SK-N-SH (cell line): Measurements from ENCODE around the gene CSNK1G2.

Experiments used
- POLR2AphosphoS5 ChIP-seq: IDR thresholded peaks from 2 replicates; pipeline ENCODE4 v1.6.1; 2012; ENCODE audit warnings: low read depth, low read length
- TAF1 ChIP-seq: IDR thresholded peaks from 2 replicates; pipeline ENCODE4 v1.6.1; 2012; ENCODE audit warnings: low read depth, mild to moderate bottlenecking, low read length, moderate library complexity, borderline replicate concordance
- USF2 ChIP-seq: fragments of 150-350 bp; IDR thresholded peaks from 2 replicates; pipeline ENCODE4 v1.6.1; 2017; ENCODE audit warnings: antibody characterized with exemption, low read length, low read depth, borderline replicate concordance
- TF ChIP-seq, protein P1 (sequence below): fragments of 200-600 bp; sonication (generic); IDR thresholded peaks from 2 replicates; pipeline ENCODE4 v1.6.1; 2017; ENCODE audit warnings: antibody characterized with exemption, mild to moderate bottlenecking, moderate library complexity

DNA sequence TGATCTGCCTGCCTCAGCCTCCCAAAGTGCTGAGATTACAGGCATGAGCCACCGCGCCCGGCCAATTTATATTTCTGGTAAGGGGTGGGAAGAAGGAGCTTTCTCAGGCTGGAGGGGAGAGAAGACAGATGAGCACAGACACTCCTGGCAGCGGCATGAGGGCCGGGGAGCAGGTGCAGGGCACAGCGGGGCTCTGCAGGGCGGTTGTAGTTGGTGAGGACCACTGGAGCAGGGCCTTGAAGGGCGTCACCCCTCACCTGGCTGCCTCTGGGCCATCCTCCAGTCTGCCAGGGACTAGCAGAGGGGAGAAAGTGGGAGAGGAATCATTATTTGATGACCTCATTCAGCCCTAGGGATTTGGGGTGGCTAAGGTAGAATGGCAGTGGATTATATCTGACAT is 8.6 kb upstream of the CSNK1G2 start:
- TF ChIP-seq, protein P1, sequence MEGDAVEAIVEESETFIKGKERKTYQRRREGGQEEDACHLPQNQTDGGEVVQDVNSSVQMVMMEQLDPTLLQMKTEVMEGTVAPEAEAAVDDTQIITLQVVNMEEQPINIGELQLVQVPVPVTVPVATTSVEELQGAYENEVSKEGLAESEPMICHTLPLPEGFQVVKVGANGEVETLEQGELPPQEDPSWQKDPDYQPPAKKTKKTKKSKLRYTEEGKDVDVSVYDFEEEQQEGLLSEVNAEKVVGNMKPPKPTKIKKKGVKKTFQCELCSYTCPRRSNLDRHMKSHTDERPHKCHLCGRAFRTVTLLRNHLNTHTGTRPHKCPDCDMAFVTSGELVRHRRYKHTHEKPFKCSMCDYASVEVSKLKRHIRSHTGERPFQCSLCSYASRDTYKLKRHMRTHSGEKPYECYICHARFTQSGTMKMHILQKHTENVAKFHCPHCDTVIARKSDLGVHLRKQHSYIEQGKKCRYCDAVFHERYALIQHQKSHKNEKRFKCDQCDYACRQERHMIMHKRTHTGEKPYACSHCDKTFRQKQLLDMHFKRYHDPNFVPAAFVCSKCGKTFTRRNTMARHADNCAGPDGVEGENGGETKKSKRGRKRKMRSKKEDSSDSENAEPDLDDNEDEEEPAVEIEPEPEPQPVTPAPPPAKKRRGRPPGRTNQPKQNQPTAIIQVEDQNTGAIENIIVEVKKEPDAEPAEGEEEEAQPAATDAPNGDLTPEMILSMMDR = no peak
- TF ChIP-seq POLR2AphosphoS5 = no peak
- TF ChIP-seq USF2 = no peak
- no peak for TF ChIP-seq TAF1
